A549 (cell line): ENCODE measurements around the gene EXOC4. TPM values are rescaled to one million over a fixed set of nuclear protein-coding genes. Genes with fewer than 3 reads are reported as not detected.

Source experiments
- ATAC-seq, 2 experiments: fragments of 200-7000 bp in 1 of 2; fragments of >200 bp in 1 of 2; cut with Nextera tagmentation in 1 of 2; cut with Tn5 transposase in 1 of 2; 3 replicates each; pipeline versions ENCODE4 v1.8.0 to v1.9.1; 2018 to 2020; ENCODE audit warnings: mild to moderate bottlenecking in 1 of 2, moderate library complexity in 1 of 2
- CTCF ChIA-PET: fragments of 300-600 bp; sonication (Branson Sonifier 250); formaldehyde crosslinking; extraction: SDS; loops from one replicate; lab custom pipeline; 2021; ENCODE audit warnings: antibody characterized with exemption, inconsistent platforms; lab: Yijun Ruan, JAX
- POLR2A ChIA-PET: fragments of 350-600 bp; formaldehyde crosslinking; extraction: SDS; loops from one replicate; lab custom pipeline; 2021; ENCODE audit warnings: antibody characterized with exemption, inconsistent platforms; lab: Yijun Ruan, JAX
- DNase-seq, 2 experiments: peaks; one replicate each; pipeline versions ENCODE4 v3.0.0 to v3.0.0-alpha.2; 2011 to 2016; ENCODE audit warnings: low read depth in 1 of 2, low spot score in 1 of 2
- FAIRE-seq: peaks from 2 replicates; lab custom pipeline; 2011; peaks lifted over from hg19 to GRCh38; lab: Jason Lieb, UNC
- H3K27ac ChIP-seq, 2 experiments: fragments of >200 bp; sonication (Bioruptor Twin); formaldehyde crosslinking; 3 replicates each; pipeline ENCODE4 v1.5.1; 2016 to 2017
- H3K4me1 ChIP-seq: fragments of >200 bp; sonication (Bioruptor Twin); formaldehyde crosslinking; 3 replicates; pipeline ENCODE4 v1.6.1; 2016
- H3K4me2 ChIP-seq: fragments of >200 bp; sonication (Bioruptor Twin); formaldehyde crosslinking; 3 replicates; pipeline ENCODE4 v1.6.1; 2016
- H3K4me3 ChIP-seq: fragments of >200 bp; sonication (Bioruptor Twin); formaldehyde crosslinking; 3 replicates; pipeline ENCODE4 v1.5.1; 2016
- H3K9me3 ChIP-seq: fragments of >200 bp; sonication (Bioruptor Twin); formaldehyde crosslinking; 3 replicates; pipeline ENCODE4 v1.6.1; 2016
- BHLHE40 ChIP-seq: IDR thresholded peaks from 2 replicates; pipeline ENCODE4 v1.6.1; 2012; ENCODE audit warnings: low read depth, low read length, inconsistent platforms
- EHF ChIP-seq: fragments of 250-450 bp; sonication (Bioruptor Pico); IDR thresholded peaks from 2 replicates; pipeline ENCODE4 v1.5.0; 2020; ENCODE audit warnings: mild to moderate bottlenecking
- ESRRA ChIP-seq: fragments of 150-350 bp; IDR thresholded peaks from 2 replicates; pipeline ENCODE4 v1.6.1; 2014; ENCODE audit warnings: mild to moderate bottlenecking, low read length, borderline replicate concordance
- JUNB ChIP-seq: fragments of >200 bp; sonication (Bioruptor Twin); formaldehyde crosslinking; IDR thresholded peaks from 2 replicates; pipeline ENCODE4 v1.6.1; 2016
- KDM1A ChIP-seq: fragments of 200-600 bp; sonication (generic); IDR thresholded peaks from 2 replicates; pipeline ENCODE4 v1.6.1; 2016; ENCODE audit warnings: low read depth, mild to moderate bottlenecking
- MAFK ChIP-seq: fragments of 450-650 bp; IDR thresholded peaks from 2 replicates; pipeline ENCODE4 v1.6.1; 2014; ENCODE audit not compliant: partially characterized antibody
- MAZ ChIP-seq: fragments of 150-350 bp; IDR thresholded peaks from 2 replicates; pipeline ENCODE4 v1.6.1; 2014; ENCODE audit warnings: antibody characterized with exemption, low read depth, low read length, borderline replicate concordance
- MYC ChIP-seq: IDR thresholded peaks from 2 replicates; pipeline ENCODE4 v1.6.1; 2012; ENCODE audit warnings: mild to moderate bottlenecking, inconsistent platforms, low read length, improper control_type of control experiment, borderline replicate concordance
- NR3C1 ChIP-seq: fragments of >200 bp; sonication (Bioruptor Twin); formaldehyde crosslinking; IDR thresholded peaks from 3 replicates; pipeline ENCODE4 v1.6.1; 2017
- POLR2A ChIP-seq: IDR thresholded peaks from 2 replicates; pipeline ENCODE4 v1.6.1; 2012; ENCODE audit warnings: mild to moderate bottlenecking, low read length
- SMC3 ChIP-seq: fragments of >200 bp; sonication (Bioruptor Twin); formaldehyde crosslinking; IDR thresholded peaks from 3 replicates; pipeline ENCODE4 v1.6.1; 2018; ENCODE audit warnings: inconsistent platforms
- SREBF2 ChIP-seq: fragments of 450-650 bp; IDR thresholded peaks from 2 replicates; pipeline ENCODE4 v1.6.1; 2014; ENCODE audit warnings: mild to moderate bottlenecking, moderate library complexity
- TFCP2L1 ChIP-seq: fragments of 250-450 bp; sonication (Bioruptor Pico); IDR thresholded peaks from 2 replicates; pipeline ENCODE4 v1.5.0; 2021; ENCODE audit warnings: mild to moderate bottlenecking
- ZNF302 ChIP-seq: fragments of 250-450 bp; sonication (Bioruptor Pico); IDR thresholded peaks from 2 replicates; pipeline ENCODE4 v1.9.0; 2021; ENCODE audit warnings: inconsistent platforms, mild to moderate bottlenecking, moderate library complexity
- WGBS: methylation state at CpG from one replicate; pipeline ENCODE4 v1.1.6; 2017; ENCODE audit errors: missing lambda C conversion rate; 5-methylcytosine and 5-hydroxymethylcytosine counted together
- polyA plus RNA-seq, 4 experiments: library from polyadenylated mRNA; depleted of rRNA in 3 of 4; stranded (reverse); fragments of >200 nt; fragmentation: RNase III in 1 of 4; extraction: RNeasy Plus Mini Kit Qiagen cat#74134 plus additional on column Dnase treatment in 1 of 4; gene quantifications; 2 replicates in 3 of 4; 3 replicates in 1 of 4; pipeline ENCODE4 v1.2.3, GENCODE V29; 2011 to 2017
- TF ChIP-seq, protein P1 (sequence below): fragments of >200 bp; sonication (Bioruptor Twin); formaldehyde crosslinking; IDR thresholded peaks from 3 replicates; pipeline ENCODE4 v1.6.1; 2016
- TF ChIP-seq, protein P2 (sequence below): fragments of 200-600 bp; sonication (generic); IDR thresholded peaks from 2 replicates; pipeline ENCODE4 v1.6.1; 2016; ENCODE audit warnings: antibody characterized with exemption, mild to moderate bottlenecking, moderate library complexity
- TF ChIP-seq, protein P3 (sequence below): fragments of >200 bp; sonication (Bioruptor Twin); formaldehyde crosslinking; IDR thresholded peaks from 3 replicates; pipeline ENCODE4 v1.5.1; 2016

Gene EXOC4
- polyA plus RNA-seq, 2 of the 4 experiments (the other 2 are of a cell fraction), result 33.4 to 73.1 TPM

DNA sequence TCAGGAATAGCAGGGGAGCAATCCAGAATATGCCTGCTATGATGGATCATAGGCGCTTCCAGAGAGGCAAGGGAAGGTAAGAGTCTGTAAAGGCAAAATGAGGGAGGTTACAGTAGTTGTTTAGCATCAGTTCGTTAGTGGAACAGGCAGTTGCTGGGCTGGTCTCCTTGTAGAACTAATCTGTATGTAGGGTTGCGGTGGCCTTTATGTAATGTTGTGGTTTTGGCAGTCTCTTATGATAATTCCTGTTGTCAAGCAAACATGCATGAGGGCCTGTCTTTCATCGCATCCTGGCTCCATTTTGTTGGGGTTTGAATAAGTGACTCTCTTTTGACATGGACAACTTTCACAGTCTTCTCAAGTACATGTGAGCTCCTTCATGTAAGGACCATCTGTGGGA is 446.5 kb downstream of the EXOC4 start (continued):
- TF ChIP-seq, protein P1, sequence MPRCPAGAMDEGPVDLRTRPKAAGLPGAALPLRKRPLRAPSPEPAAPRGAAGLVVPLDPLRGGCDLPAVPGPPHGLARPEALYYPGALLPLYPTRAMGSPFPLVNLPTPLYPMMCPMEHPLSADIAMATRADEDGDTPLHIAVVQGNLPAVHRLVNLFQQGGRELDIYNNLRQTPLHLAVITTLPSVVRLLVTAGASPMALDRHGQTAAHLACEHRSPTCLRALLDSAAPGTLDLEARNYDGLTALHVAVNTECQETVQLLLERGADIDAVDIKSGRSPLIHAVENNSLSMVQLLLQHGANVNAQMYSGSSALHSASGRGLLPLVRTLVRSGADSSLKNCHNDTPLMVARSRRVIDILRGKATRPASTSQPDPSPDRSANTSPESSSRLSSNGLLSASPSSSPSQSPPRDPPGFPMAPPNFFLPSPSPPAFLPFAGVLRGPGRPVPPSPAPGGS, result no peak
- TF ChIP-seq NR3C1 (no peak), EHF (no peak)

DNA sequence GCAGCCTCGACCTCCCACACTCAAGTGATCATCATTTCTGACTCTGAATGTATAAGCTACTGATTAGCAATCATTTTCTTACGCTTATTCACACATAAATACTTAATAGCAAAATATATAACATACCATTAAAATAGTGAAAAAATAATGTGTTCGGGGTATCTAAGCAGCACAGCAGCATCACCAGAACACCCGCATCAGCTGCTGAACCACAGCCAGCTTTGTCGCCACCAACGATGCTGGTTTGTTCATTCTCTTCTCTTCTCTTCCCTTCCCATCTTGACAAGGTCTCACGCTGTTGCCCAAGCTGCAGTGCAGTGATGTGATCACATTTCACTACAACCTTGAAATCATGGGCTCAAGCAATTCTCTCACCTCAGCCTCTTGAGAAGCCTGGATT is 449.2 kb downstream of the EXOC4 start:
- Histone ChIP-seq H3K27ac (no peak overlapping the region), H3K4me3 (no peak overlapping the region), H3K4me1 (peaks cover 29% of the 10 kb centered on the region), H3K4me2 (no peak overlapping the region), H3K9me3 (no peaks in the 10 kb centered on the region)
- ChIA-PET POLR2A (no interaction called here), CTCF (no interaction called here)
- DNase-seq, result no peak
- WGBS, result 78% methylated on average over 6 of the region's 7 CpGs
- TF ChIP-seq SMC3, result no peak
- no peak for TF ChIP-seq ESRRA
- no peak for TF ChIP-seq MYC
- TF ChIP-seq JUNB, result no peak
- TF ChIP-seq MAZ, result no peak
- TF ChIP-seq, protein P2, sequence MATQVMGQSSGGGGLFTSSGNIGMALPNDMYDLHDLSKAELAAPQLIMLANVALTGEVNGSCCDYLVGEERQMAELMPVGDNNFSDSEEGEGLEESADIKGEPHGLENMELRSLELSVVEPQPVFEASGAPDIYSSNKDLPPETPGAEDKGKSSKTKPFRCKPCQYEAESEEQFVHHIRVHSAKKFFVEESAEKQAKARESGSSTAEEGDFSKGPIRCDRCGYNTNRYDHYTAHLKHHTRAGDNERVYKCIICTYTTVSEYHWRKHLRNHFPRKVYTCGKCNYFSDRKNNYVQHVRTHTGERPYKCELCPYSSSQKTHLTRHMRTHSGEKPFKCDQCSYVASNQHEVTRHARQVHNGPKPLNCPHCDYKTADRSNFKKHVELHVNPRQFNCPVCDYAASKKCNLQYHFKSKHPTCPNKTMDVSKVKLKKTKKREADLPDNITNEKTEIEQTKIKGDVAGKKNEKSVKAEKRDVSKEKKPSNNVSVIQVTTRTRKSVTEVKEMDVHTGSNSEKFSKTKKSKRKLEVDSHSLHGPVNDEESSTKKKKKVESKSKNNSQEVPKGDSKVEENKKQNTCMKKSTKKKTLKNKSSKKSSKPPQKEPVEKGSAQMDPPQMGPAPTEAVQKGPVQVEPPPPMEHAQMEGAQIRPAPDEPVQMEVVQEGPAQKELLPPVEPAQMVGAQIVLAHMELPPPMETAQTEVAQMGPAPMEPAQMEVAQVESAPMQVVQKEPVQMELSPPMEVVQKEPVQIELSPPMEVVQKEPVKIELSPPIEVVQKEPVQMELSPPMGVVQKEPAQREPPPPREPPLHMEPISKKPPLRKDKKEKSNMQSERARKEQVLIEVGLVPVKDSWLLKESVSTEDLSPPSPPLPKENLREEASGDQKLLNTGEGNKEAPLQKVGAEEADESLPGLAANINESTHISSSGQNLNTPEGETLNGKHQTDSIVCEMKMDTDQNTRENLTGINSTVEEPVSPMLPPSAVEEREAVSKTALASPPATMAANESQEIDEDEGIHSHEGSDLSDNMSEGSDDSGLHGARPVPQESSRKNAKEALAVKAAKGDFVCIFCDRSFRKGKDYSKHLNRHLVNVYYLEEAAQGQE, result no peak
- TF ChIP-seq TFCP2L1 (CRISPR knock-in tag), result no peak
- TF ChIP-seq KDM1A, result no peak
- TF ChIP-seq, protein P3, sequence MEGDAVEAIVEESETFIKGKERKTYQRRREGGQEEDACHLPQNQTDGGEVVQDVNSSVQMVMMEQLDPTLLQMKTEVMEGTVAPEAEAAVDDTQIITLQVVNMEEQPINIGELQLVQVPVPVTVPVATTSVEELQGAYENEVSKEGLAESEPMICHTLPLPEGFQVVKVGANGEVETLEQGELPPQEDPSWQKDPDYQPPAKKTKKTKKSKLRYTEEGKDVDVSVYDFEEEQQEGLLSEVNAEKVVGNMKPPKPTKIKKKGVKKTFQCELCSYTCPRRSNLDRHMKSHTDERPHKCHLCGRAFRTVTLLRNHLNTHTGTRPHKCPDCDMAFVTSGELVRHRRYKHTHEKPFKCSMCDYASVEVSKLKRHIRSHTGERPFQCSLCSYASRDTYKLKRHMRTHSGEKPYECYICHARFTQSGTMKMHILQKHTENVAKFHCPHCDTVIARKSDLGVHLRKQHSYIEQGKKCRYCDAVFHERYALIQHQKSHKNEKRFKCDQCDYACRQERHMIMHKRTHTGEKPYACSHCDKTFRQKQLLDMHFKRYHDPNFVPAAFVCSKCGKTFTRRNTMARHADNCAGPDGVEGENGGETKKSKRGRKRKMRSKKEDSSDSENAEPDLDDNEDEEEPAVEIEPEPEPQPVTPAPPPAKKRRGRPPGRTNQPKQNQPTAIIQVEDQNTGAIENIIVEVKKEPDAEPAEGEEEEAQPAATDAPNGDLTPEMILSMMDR, result no peak
- TF ChIP-seq BHLHE40, result no peak
- no peak for TF ChIP-seq SREBF2
- TF ChIP-seq MAFK, result no peak
- no peak for FAIRE-seq
- ATAC-seq, result no peak

DNA sequence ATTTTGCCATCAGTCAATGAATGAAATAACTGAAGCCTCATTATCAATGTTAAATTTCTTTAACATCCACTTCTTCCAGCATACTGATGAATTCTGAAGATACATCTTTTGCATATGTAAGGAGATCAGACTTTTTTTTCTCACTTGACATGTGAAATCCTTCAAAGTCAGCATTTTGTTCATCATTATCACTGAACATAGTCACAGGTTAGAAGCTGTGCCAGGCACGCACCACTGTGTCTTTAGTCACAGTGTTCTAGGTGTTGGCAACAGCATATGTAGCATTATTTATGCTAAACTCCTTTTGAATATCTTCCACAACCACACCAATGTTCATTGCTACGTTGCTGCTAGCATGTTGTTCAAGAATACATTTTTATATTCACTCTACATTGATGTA is 450.1 kb downstream of the EXOC4 start:
- CTCF ChIA-PET, result no interaction called here
- H3K27ac ChIP-seq, result no peak overlapping the region
- 93% methylated on average over 2 of the region's 2 CpGs for WGBS
- ATAC-seq (no peak), FAIRE-seq (no peak), DNase-seq (no peak)
- no peaks in the 10 kb centered on the region for H3K9me3 ChIP-seq
- POLR2A ChIA-PET, result no interaction called here
- H3K4me3 ChIP-seq, result no peak overlapping the region
- TF ChIP-seq MAFK (peak; percentile 58), POLR2A (no peak), ZNF302 (CRISPR knock-in tag) (no peak)
- TF ChIP-seq, protein P1, result no peak
- H3K4me1 ChIP-seq, result peaks cover 34% of the 10 kb centered on the region
- H3K4me2 ChIP-seq, result no peak overlapping the region
